Neural cell (in vitro differentiated cells): ENCODE measurements around the gene GLB1L. TPM values are rescaled to one million over a fixed set of nuclear protein-coding genes. Genes with fewer than 3 reads are reported as not detected.

Experiments
- H2AFZ ChIP-seq: fragments of 200-600, 300-800 bp; sonication (generic), shearing (Covaris generic); 2 replicates; pipeline ENCODE4 v1.6.0; 2014; ENCODE audit warnings: low read depth, mild to moderate bottlenecking, antibody characterized with exemption, low read length, moderate library complexity
- H3F3A ChIP-seq: fragments of 200-600 bp; shearing (Covaris generic); 2 replicates; pipeline ENCODE4 v1.6.1; 2016; ENCODE audit warnings: mild to moderate bottlenecking, moderate library complexity, mixed read lengths, antibody characterized with exemption, low read length; ENCODE audit not compliant: insufficient read depth, poor library complexity, severe bottlenecking
- H3K27ac ChIP-seq: fragments of 200-600, 300-800 bp; sonication (generic), shearing (Covaris generic); 2 replicates; pipeline ENCODE4 v1.5.1; 2014; ENCODE audit warnings: mild to moderate bottlenecking, low read length, moderate library complexity
- H3K27me3 ChIP-seq: fragments of 300-800, 200-600 bp; sonication (generic), shearing (Covaris generic); 2 replicates; pipeline ENCODE4 v1.6.0; 2014; ENCODE audit warnings: mild to moderate bottlenecking, low read depth, low read length, moderate library complexity; ENCODE audit not compliant: insufficient read depth
- H3K36me3 ChIP-seq: fragments of 300-800, 200-600 bp; sonication (generic), shearing (Covaris generic); 2 replicates; pipeline ENCODE4 v1.5.1; 2014; ENCODE audit warnings: mild to moderate bottlenecking, antibody characterized with exemption, low read length, moderate library complexity; ENCODE audit not compliant: insufficient read depth
- H3K4me2 ChIP-seq: fragments of 300-800, 200-600 bp; sonication (generic), shearing (Covaris generic); 2 replicates; pipeline ENCODE4 v1.6.0; 2014; ENCODE audit warnings: mild to moderate bottlenecking, low read length
- H3K4me3 ChIP-seq: fragments of 300-800, 200-600 bp; sonication (generic), shearing (Covaris generic); 2 replicates; pipeline ENCODE4 v1.5.1; 2014; ENCODE audit warnings: mild to moderate bottlenecking, low read length, moderate library complexity
- H3K79me2 ChIP-seq: fragments of 200-600 bp; shearing (Covaris generic); replicated peaks from 2 replicates; pipeline ENCODE4 v1.6.0; 2014; ENCODE audit warnings: mild to moderate bottlenecking, low read length, moderate library complexity; ENCODE audit not compliant: insufficient read depth
- H3K9ac ChIP-seq: fragments of 300-800, 200-600 bp; sonication (generic), shearing (Covaris generic); 2 replicates; pipeline ENCODE4 v1.6.1; 2016; ENCODE audit warnings: mild to moderate bottlenecking, low read length, mixed read lengths
- H3K9me2 ChIP-seq: fragments of 200-600 bp; shearing (Covaris generic); 2 replicates; pipeline ENCODE4 v1.6.1; 2016; ENCODE audit warnings: mild to moderate bottlenecking, low read length, mixed read lengths; ENCODE audit not compliant: insufficient read depth
- H3K9me3 ChIP-seq: fragments of 200-600, 300-800 bp; sonication (generic), shearing (Covaris generic); 2 replicates; pipeline ENCODE4 v1.6.1; 2016; ENCODE audit warnings: mild to moderate bottlenecking, mixed run types, low read length, moderate library complexity, mixed read lengths
- H4K20me1 ChIP-seq: fragments of 200-600 bp; shearing (Covaris generic); 2 replicates; pipeline ENCODE4 v1.6.1; 2016; ENCODE audit warnings: mild to moderate bottlenecking, mixed run types; ENCODE audit not compliant: insufficient read depth
- CTCF ChIP-seq: fragments of 450-650 bp; IDR thresholded peaks from 2 replicates; pipeline ENCODE4 v1.5.1; 2014; ENCODE audit warnings: antibody characterized with exemption, mild to moderate bottlenecking, moderate library complexity; ENCODE audit not compliant: poor library complexity, severe bottlenecking
- EP300 ChIP-seq: fragments of 450-650 bp; conservative IDR thresholded peaks from 2 replicates; pipeline ENCODE4 v1.6.1; 2014; ENCODE audit warnings: antibody characterized with exemption, mild to moderate bottlenecking, moderate library complexity; ENCODE audit not compliant: poor library complexity, severe bottlenecking
- EZH2 ChIP-seq: fragments of 200-600, 300-800 bp; shearing (Covaris generic), sonication (generic); IDR thresholded peaks from 2 replicates; pipeline ENCODE4 v1.6.1; 2014; ENCODE audit warnings: antibody characterized with exemption, low read length, borderline replicate concordance, mild to moderate bottlenecking; ENCODE audit not compliant: insufficient read depth, poor library complexity, severe bottlenecking
- MXI1 ChIP-seq: fragments of 450-650 bp; conservative IDR thresholded peaks from 2 replicates; pipeline ENCODE4 v1.6.1; 2014; ENCODE audit warnings: antibody characterized with exemption, mild to moderate bottlenecking; ENCODE audit not compliant: poor library complexity, severe bottlenecking
- POLR2AphosphoS5 ChIP-seq: IDR thresholded peaks from 2 replicates; pipeline ENCODE4 v1.6.1; 2012
- RAD21 ChIP-seq: fragments of 450-650 bp; conservative IDR thresholded peaks from 2 replicates; pipeline ENCODE4 v1.6.1; 2014; ENCODE audit warnings: antibody characterized with exemption, mild to moderate bottlenecking, moderate library complexity
- REST ChIP-seq: IDR thresholded peaks from 2 replicates; pipeline ENCODE4 v1.6.1; 2012; ENCODE audit warnings: borderline replicate concordance
- SMC3 ChIP-seq: fragments of 450-650 bp; conservative IDR thresholded peaks from 2 replicates; pipeline ENCODE4 v1.6.1; 2014; ENCODE audit warnings: antibody characterized with exemption, mild to moderate bottlenecking, moderate library complexity; ENCODE audit not compliant: poor library complexity
- TAF1 ChIP-seq: IDR thresholded peaks from 2 replicates; pipeline ENCODE4 v1.6.1; 2012; ENCODE audit warnings: low read depth
- polyA plus RNA-seq: library from polyadenylated mRNA; depleted of rRNA; stranded (reverse); fragments of >200 nt; gene quantifications from 2 replicates; pipeline ENCODE4 v1.2.3, GENCODE V29; 2014

GLB1L gene
- polyA plus RNA-seq, 1 donor from 2014 or later = 12.9 TPM

GRCh38 chr2:219269362-219270054 lies 24.3 kb upstream of the GLB1L start:
- no peaks in the 10 kb centered on the region for H3K79me2 ChIP-seq
- H3K9ac ChIP-seq = no peak overlapping the region
- no peak overlapping the region for H3K27ac ChIP-seq
- H3K9me3 ChIP-seq = no peaks in the 10 kb centered on the region
- TF ChIP-seq RAD21 = no peak
- TF ChIP-seq EZH2 = no peak
- no peak for TF ChIP-seq CTCF
- TF ChIP-seq TAF1 = no peak
- no peak for TF ChIP-seq POLR2AphosphoS5
- no peak for TF ChIP-seq REST
- TF ChIP-seq MXI1 = no peak
- no peak for TF ChIP-seq SMC3
- TF ChIP-seq EP300 = no peak
- no peak overlapping the region for H2AFZ ChIP-seq
- no peak overlapping the region for H3K4me2 ChIP-seq
- H3K9me2 ChIP-seq = no peaks in the 10 kb centered on the region
- no peaks in the 10 kb centered on the region for H3F3A ChIP-seq
- no peaks in the 10 kb centered on the region for H3K36me3 ChIP-seq
- peaks cover 11% of the 10 kb centered on the region for H3K27me3 ChIP-seq
- no peaks in the 10 kb centered on the region for H4K20me1 ChIP-seq
- no peak overlapping the region for H3K4me3 ChIP-seq

- Histone ChIP-seq H4K20me1 (no peaks in the 10 kb centered on the region), H3K27ac (no peak overlapping the region), H3K9me2 (no peaks in the 10 kb centered on the region), H3K79me2 (no peaks in the 10 kb centered on the region), H3K4me2 (no peak overlapping the region), H3K9ac (no peak overlapping the region), H3K36me3 (no peaks in the 10 kb centered on the region), H3K4me3 (no peak overlapping the region), H3K27me3 (peaks cover 11% of the 10 kb centered on the region), H2AFZ (no peak overlapping the region), H3K9me3 (no peaks in the 10 kb centered on the region), H3F3A (no peaks in the 10 kb centered on the region)
- TF ChIP-seq MXI1 = no peak
- no peak for TF ChIP-seq EZH2
- no peak for TF ChIP-seq TAF1
- no peak for TF ChIP-seq CTCF
- TF ChIP-seq EP300 = no peak
- TF ChIP-seq POLR2AphosphoS5 = no peak
- no peak for TF ChIP-seq RAD21
- no peak for TF ChIP-seq REST
- no peak for TF ChIP-seq SMC3
Measured at GRCh38 chr2:219268294-219268693, 23.1 kb upstream of the GLB1L start.
